Measurements from ENCODE around the gene SPINDOC.
"Not testable (repeated sequence)": the region's sequence is repeated elsewhere in the genome, so short reads cannot be mapped to it uniquely, and the experiment has no call there.

SPINDOC gene

GRCh38 chr11:63813035-63813562 is at the start of gene SPINDOC:
TSS of gene SPINDOC (plus strand) at chr11:63813456. CDS start at chr11:63813687, 231 bp downstream.
- peak; percentile 73 for DNase-seq

GRCh38 chr11:63763496-63764339 is 49.5 kb upstream of the SPINDOC start:
- no peak for DNase-seq

GRCh38 chr11:63764340-63764678 is 48.9 kb upstream of the SPINDOC start:
- no peak for DNase-seq

GRCh38 chr11:63764679-63765647 is 48.3 kb upstream of the SPINDOC start:
- no peak for DNase-seq

- DNase-seq, result no peak
These were observed 47.5 kb upstream of the SPINDOC start for GRCh38 chr11:63765688-63766241.

GRCh38 chr11:63766531-63767235 is 46.6 kb upstream of the SPINDOC start:
- no peak for DNase-seq

GRCh38 chr11:63767267-63767564 is 46.0 kb upstream of the SPINDOC start:
- no peak for DNase-seq

- DNase-seq, result peak; percentile 17
These were observed 45.6 kb upstream of the SPINDOC start for GRCh38 chr11:63767565-63768236.

- DNase-seq, result peak; percentile 53
These were observed 44.8 kb upstream of the SPINDOC start, which contains the start of gene ZFTA for GRCh38 chr11:63768237-63769041. TSS of gene ZFTA (minus strand) at chr11:63768775. CDS start at chr11:63768622, 153 bp downstream.

GRCh38 chr11:63769042-63769713 is 44.1 kb upstream of the SPINDOC start:
- peak; percentile 18 for DNase-seq

GRCh38 chr11:63769714-63770455 is 43.4 kb upstream of the SPINDOC start:
- DNase-seq, result no peak

GRCh38 chr11:63770763-63771162 is 42.5 kb upstream of the SPINDOC start:
- no peak for DNase-seq

GRCh38 chr11:63771741-63772318 is 41.4 kb upstream of the SPINDOC start:
- not testable (repeated sequence) for DNase-seq

GRCh38 chr11:63775191-63775590 is 38.1 kb upstream of the SPINDOC start:
- no peak for DNase-seq

GRCh38 chr11:63779039-63779438 is 34.2 kb upstream of the SPINDOC start:
- no peak for DNase-seq

GRCh38 chr11:63782749-63783148 is 30.5 kb upstream of the SPINDOC start:
- DNase-seq, result no peak

GRCh38 chr11:63783925-63784592 is 29.2 kb upstream of the SPINDOC start:
- DNase-seq, result no peak

GRCh38 chr11:63785823-63786222 is 27.4 kb upstream of the SPINDOC start:
- no peak for DNase-seq

All from NCI-H2171 (cell line).